ENCODE measurements around the gene SDHD.
"Not testable (repeated sequence)": the region's sequence is repeated elsewhere in the genome, so short reads cannot be mapped to it uniquely, and the experiment has no call there.

The SDHD gene

GRCh38 chr11:112082729-112083128 lies 3.9 kb upstream of the SDHD start:
- no peaks in the 10 kb centered on the region for H3K9me3 ChIP-seq (ENCODE audit: control insufficient read depth, insufficient read depth, low read length)

GRCh38 chr11:112085822-112086421 lies 751 bp upstream of the SDHD start:
- H3K36me3 ChIP-seq (ENCODE audit: insufficient read depth, low read length), result peaks cover 22% of the 10 kb centered on the region
- peaks cover 5% of the 10 kb centered on the region; the same call in 1 of the 2 replicates for H3K4me1 ChIP-seq (ENCODE audit: insufficient read depth, low read length)
- peak overlapping the region; percentile 85 for H3K9ac ChIP-seq (ENCODE audit: low read depth, low read length)
- H3K9me3 ChIP-seq (ENCODE audit: control insufficient read depth, insufficient read depth, low read length), result no peaks in the 10 kb centered on the region

More at GRCh38 chr11:112082729-112083128, 3.9 kb upstream of the SDHD start:
- Histone ChIP-seq H3K4me1 (ENCODE audit: insufficient read depth, low read length) (peaks cover 5% of the 10 kb centered on the region; the same call in 1 of the 2 replicates), H3K36me3 (ENCODE audit: insufficient read depth, low read length) (peaks cover 10% of the 10 kb centered on the region), H3K9ac (ENCODE audit: low read depth, low read length) (no peak overlapping the region)

- peaks cover 30% of the 10 kb centered on the region for H3K36me3 ChIP-seq (ENCODE audit: insufficient read depth, low read length)
- no peaks in the 10 kb centered on the region for H3K9me3 ChIP-seq (ENCODE audit: control insufficient read depth, insufficient read depth, low read length)
- peak overlapping the region; percentile 85 for H3K9ac ChIP-seq (ENCODE audit: low read depth, low read length)
- H3K4me1 ChIP-seq (ENCODE audit: insufficient read depth, low read length), result peaks cover 5% of the 10 kb centered on the region; the same call in 1 of the 2 replicates
Measured at GRCh38 chr11:112087212-112087611, 539 bp downstream of the SDHD start.

- H3K36me3 ChIP-seq (ENCODE audit: insufficient read depth, low read length), result peaks cover 10% of the 10 kb centered on the region
- not testable (repeated sequence) for H3K9ac ChIP-seq (ENCODE audit: low read depth, low read length)
Measured at GRCh38 chr11:112095302-112095701, 8.6 kb downstream of the SDHD start.

GRCh38 chr11:112096194-112096593 lies 9.5 kb downstream of the SDHD start:
- Histone ChIP-seq H3K9me3 (ENCODE audit: control insufficient read depth, insufficient read depth, low read length) (no peaks in the 10 kb centered on the region), H3K4me1 (ENCODE audit: insufficient read depth, low read length) (no peaks in the 10 kb centered on the region), H3K36me3 (ENCODE audit: insufficient read depth, low read length) (peaks cover 9% of the 10 kb centered on the region), H3K9ac (ENCODE audit: low read depth, low read length) (no peak overlapping the region)

More at GRCh38 chr11:112095302-112095701, 8.6 kb downstream of the SDHD start:
- H3K4me1 ChIP-seq (ENCODE audit: insufficient read depth, low read length); H3K9me3 ChIP-seq (ENCODE audit: control insufficient read depth, insufficient read depth, low read length): not testable (repeated sequence)

- Histone ChIP-seq H3K9ac (ENCODE audit: low read depth, low read length) (no peak overlapping the region), H3K4me1 (ENCODE audit: insufficient read depth, low read length) (no peaks in the 10 kb centered on the region), H3K9me3 (ENCODE audit: control insufficient read depth, insufficient read depth, low read length) (no peaks in the 10 kb centered on the region), H3K36me3 (ENCODE audit: insufficient read depth, low read length) (no peaks in the 10 kb centered on the region; the same call in 1 of the 2 replicates)
Measured at GRCh38 chr11:112097734-112098528, 11.3 kb downstream of the SDHD start.

- Histone ChIP-seq H3K9ac (ENCODE audit: low read depth, low read length) (no peak overlapping the region), H3K4me1 (ENCODE audit: insufficient read depth, low read length) (no peaks in the 10 kb centered on the region), H3K9me3 (ENCODE audit: control insufficient read depth, insufficient read depth, low read length) (no peaks in the 10 kb centered on the region), H3K36me3 (ENCODE audit: insufficient read depth, low read length) (no peaks in the 10 kb centered on the region; the same call in 1 of the 2 replicates)
Measured at GRCh38 chr11:112100462-112100861, 13.8 kb downstream of the SDHD start.

- Histone ChIP-seq H3K9me3 (ENCODE audit: control insufficient read depth, insufficient read depth, low read length) (no peaks in the 10 kb centered on the region), H3K36me3 (ENCODE audit: insufficient read depth, low read length) (no peaks in the 10 kb centered on the region), H3K9ac (ENCODE audit: low read depth, low read length) (no peak overlapping the region), H3K4me1 (ENCODE audit: insufficient read depth, low read length) (no peaks in the 10 kb centered on the region)
Measured at GRCh38 chr11:112103446-112103845, 16.8 kb downstream of the SDHD start.

- H3K4me1 ChIP-seq (ENCODE audit: insufficient read depth, low read length), result no peaks in the 10 kb centered on the region
- no peaks in the 10 kb centered on the region for H3K36me3 ChIP-seq (ENCODE audit: insufficient read depth, low read length)
- no peak overlapping the region for H3K9ac ChIP-seq (ENCODE audit: low read depth, low read length)
- H3K9me3 ChIP-seq (ENCODE audit: control insufficient read depth, insufficient read depth, low read length), result no peaks in the 10 kb centered on the region
Measured at GRCh38 chr11:112106070-112106469, 19.4 kb downstream of the SDHD start.

- Histone ChIP-seq H3K9me3 (ENCODE audit: control insufficient read depth, insufficient read depth, low read length) (no peaks in the 10 kb centered on the region), H3K36me3 (ENCODE audit: insufficient read depth, low read length) (no peaks in the 10 kb centered on the region), H3K9ac (ENCODE audit: low read depth, low read length) (no peak overlapping the region), H3K4me1 (ENCODE audit: insufficient read depth, low read length) (no peaks in the 10 kb centered on the region)
Measured at GRCh38 chr11:112113539-112114457, 27.1 kb downstream of the SDHD start.

- H3K9ac ChIP-seq (ENCODE audit: low read depth, low read length), result no peak overlapping the region
- no peaks in the 10 kb centered on the region for H3K36me3 ChIP-seq (ENCODE audit: insufficient read depth, low read length)
- H3K9me3 ChIP-seq (ENCODE audit: control insufficient read depth, insufficient read depth, low read length), result no peaks in the 10 kb centered on the region
- no peaks in the 10 kb centered on the region for H3K4me1 ChIP-seq (ENCODE audit: insufficient read depth, low read length)
Measured at GRCh38 chr11:112114460-112114859, 27.8 kb downstream of the SDHD start.

- Histone ChIP-seq H3K9me3 (ENCODE audit: control insufficient read depth, insufficient read depth, low read length) (no peaks in the 10 kb centered on the region), H3K4me1 (ENCODE audit: insufficient read depth, low read length) (no peaks in the 10 kb centered on the region), H3K9ac (ENCODE audit: low read depth, low read length) (no peak overlapping the region), H3K36me3 (ENCODE audit: insufficient read depth, low read length) (no peaks in the 10 kb centered on the region)
Measured at GRCh38 chr11:112115386-112115785, 28.7 kb downstream of the SDHD start.

GRCh38 chr11:112118176-112118575 lies 31.5 kb downstream of the SDHD start:
- Histone ChIP-seq H3K9me3 (ENCODE audit: control insufficient read depth, insufficient read depth, low read length) (no peaks in the 10 kb centered on the region), H3K4me1 (ENCODE audit: insufficient read depth, low read length) (no peaks in the 10 kb centered on the region), H3K36me3 (ENCODE audit: insufficient read depth, low read length) (no peaks in the 10 kb centered on the region), H3K9ac (ENCODE audit: low read depth, low read length) (no peak overlapping the region)

- no peaks in the 10 kb centered on the region for H3K36me3 ChIP-seq (ENCODE audit: insufficient read depth, low read length)
- H3K4me1 ChIP-seq (ENCODE audit: insufficient read depth, low read length), result no peaks in the 10 kb centered on the region
- no peaks in the 10 kb centered on the region for H3K9me3 ChIP-seq (ENCODE audit: control insufficient read depth, insufficient read depth, low read length)
- H3K9ac ChIP-seq (ENCODE audit: low read depth, low read length), result no peak overlapping the region
Measured at GRCh38 chr11:112121981-112122615, 35.4 kb downstream of the SDHD start.
